SK-N-SH (cell line): ENCODE results near the gene GPR157.

ENCODE experiments used
- TCF12 ChIP-seq: IDR thresholded peaks from 2 replicates; pipeline ENCODE4 v1.4.0; 2012
- TF ChIP-seq, protein P1 (sequence below): fragments of 200-600 bp; sonication (generic); IDR thresholded peaks from 2 replicates; pipeline ENCODE4 v1.6.1; 2017; ENCODE audit warnings: antibody characterized with exemption, mild to moderate bottlenecking, moderate library complexity
- TF ChIP-seq, protein P2 (sequence below): fragments of 150-350 bp; IDR thresholded peaks from 2 replicates; pipeline ENCODE4 v1.6.1; 2016; ENCODE audit warnings: mild to moderate bottlenecking, low read depth, low read length
- TF ChIP-seq, protein P3 (sequence below): fragments of 150-350 bp; IDR thresholded peaks from 2 replicates; pipeline ENCODE4 v1.6.1; 2017; ENCODE audit warnings: antibody characterized with exemption, low read length, low read depth, borderline replicate concordance

DNA sequence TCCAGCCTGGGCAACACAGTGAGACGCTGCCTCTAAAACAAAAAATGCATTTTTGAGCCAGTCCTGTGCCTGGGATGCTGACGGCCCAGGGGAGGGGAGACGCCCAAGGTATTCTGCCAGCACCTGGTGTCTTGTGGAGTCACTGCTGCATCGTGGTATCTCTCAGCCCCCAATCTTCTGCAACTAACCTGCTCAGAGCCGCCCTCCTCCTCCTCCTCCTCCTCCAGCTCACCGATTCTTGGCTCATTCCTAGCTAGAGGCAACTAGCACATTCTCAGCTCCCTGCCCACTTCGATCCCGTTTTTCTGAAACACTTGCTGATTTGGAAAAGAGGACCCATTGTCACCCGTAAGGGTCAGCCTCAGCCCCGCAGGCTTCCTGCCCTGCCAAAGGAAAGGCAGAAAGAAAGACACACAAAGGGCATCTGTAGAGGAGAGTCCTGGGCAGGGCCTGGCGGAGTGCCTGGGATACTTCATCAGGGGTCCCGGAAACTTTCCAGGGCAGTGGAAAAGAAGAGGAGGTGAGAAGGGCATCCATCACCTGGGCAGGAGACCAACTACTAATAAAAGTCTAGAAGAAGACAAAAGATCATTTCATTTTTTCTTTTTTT is 20.7 kb downstream of the GPR157 start:
- TF ChIP-seq, protein P1, sequence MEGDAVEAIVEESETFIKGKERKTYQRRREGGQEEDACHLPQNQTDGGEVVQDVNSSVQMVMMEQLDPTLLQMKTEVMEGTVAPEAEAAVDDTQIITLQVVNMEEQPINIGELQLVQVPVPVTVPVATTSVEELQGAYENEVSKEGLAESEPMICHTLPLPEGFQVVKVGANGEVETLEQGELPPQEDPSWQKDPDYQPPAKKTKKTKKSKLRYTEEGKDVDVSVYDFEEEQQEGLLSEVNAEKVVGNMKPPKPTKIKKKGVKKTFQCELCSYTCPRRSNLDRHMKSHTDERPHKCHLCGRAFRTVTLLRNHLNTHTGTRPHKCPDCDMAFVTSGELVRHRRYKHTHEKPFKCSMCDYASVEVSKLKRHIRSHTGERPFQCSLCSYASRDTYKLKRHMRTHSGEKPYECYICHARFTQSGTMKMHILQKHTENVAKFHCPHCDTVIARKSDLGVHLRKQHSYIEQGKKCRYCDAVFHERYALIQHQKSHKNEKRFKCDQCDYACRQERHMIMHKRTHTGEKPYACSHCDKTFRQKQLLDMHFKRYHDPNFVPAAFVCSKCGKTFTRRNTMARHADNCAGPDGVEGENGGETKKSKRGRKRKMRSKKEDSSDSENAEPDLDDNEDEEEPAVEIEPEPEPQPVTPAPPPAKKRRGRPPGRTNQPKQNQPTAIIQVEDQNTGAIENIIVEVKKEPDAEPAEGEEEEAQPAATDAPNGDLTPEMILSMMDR: no peak
- no peak for TF ChIP-seq TCF12
- TF ChIP-seq, protein P2, sequence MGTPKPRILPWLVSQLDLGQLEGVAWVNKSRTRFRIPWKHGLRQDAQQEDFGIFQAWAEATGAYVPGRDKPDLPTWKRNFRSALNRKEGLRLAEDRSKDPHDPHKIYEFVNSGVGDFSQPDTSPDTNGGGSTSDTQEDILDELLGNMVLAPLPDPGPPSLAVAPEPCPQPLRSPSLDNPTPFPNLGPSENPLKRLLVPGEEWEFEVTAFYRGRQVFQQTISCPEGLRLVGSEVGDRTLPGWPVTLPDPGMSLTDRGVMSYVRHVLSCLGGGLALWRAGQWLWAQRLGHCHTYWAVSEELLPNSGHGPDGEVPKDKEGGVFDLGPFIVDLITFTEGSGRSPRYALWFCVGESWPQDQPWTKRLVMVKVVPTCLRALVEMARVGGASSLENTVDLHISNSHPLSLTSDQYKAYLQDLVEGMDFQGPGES: no peak
- TF ChIP-seq, protein P3, sequence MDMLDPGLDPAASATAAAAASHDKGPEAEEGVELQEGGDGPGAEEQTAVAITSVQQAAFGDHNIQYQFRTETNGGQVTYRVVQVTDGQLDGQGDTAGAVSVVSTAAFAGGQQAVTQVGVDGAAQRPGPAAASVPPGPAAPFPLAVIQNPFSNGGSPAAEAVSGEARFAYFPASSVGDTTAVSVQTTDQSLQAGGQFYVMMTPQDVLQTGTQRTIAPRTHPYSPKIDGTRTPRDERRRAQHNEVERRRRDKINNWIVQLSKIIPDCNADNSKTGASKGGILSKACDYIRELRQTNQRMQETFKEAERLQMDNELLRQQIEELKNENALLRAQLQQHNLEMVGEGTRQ: no peak
